IMR-90 (cell line): ENCODE measurements around the gene RHBDF2. TPM values are rescaled to one million over a fixed set of nuclear protein-coding genes. Genes with fewer than 3 reads are reported as not detected.

Experiments used
- ATAC-seq: fragments of 200-7000 bp; cut with Tn5 transposase; 2 replicates; pipeline ENCODE4 v1.9.1; 2020; ENCODE audit warnings: low read depth, mild to moderate bottlenecking, moderate library complexity
- BruUV-seq: library from RNA; stranded (reverse); fragments of 400-500 nt; replicated peaks from 2 replicates; lab custom pipeline; 2021; lab: Mats Ljungman, UMichigan
- CTCF ChIA-PET: fragments of 300-600 bp; formaldehyde crosslinking; extraction: SDS; loops from one replicate; lab custom pipeline; 2021; ENCODE audit warnings: antibody characterized with exemption; lab: Yijun Ruan, JAX
- POLR2A ChIA-PET: fragments of 300-600 bp; sonication (Branson Sonifier 250); formaldehyde crosslinking; loops from one replicate; lab custom pipeline; 2022; ENCODE audit warnings: antibody characterized with exemption; ENCODE audit not compliant: unreplicated experiment; lab: Charles Lee
- DNase-seq: peaks from one replicate; pipeline ENCODE4 v3.0.0; 2013
- H2AFZ ChIP-seq: replicated peaks from 2 replicates; pipeline ENCODE3; 2013; ENCODE audit warnings: low read length, mild to moderate bottlenecking; ENCODE audit not compliant: poor library complexity
- H2AK5ac ChIP-seq: 2 replicates; pipeline ENCODE4 v1.6.1; 2013; ENCODE audit warnings: low read depth, low read length, inconsistent platforms
- H2AK9ac ChIP-seq: replicated peaks from 2 replicates; pipeline ENCODE3; 2013; ENCODE audit warnings: mild to moderate bottlenecking, low read depth, low read length, moderate library complexity; ENCODE audit not compliant: poor library complexity
- H2BK120ac ChIP-seq: 2 replicates; pipeline ENCODE4 v1.6.1; 2013; ENCODE audit warnings: low read depth, low read length, inconsistent platforms
- H2BK15ac ChIP-seq: 3 replicates; pipeline ENCODE4 v1.6.1; 2013; ENCODE audit warnings: low read depth, low read length, inconsistent platforms
- H2BK20ac ChIP-seq: 2 replicates; pipeline ENCODE4 v1.6.1; 2013; ENCODE audit warnings: low read depth, mild to moderate bottlenecking, inconsistent platforms, low read length, moderate library complexity
- H2BK5ac ChIP-seq: 2 replicates; pipeline ENCODE4 v1.6.1; 2013; ENCODE audit warnings: mild to moderate bottlenecking, low read depth, low read length, inconsistent platforms; ENCODE audit not compliant: poor library complexity, severe bottlenecking
- H3K14ac ChIP-seq: replicated peaks from 2 replicates; pipeline ENCODE4 v1.6.1; 2013; ENCODE audit warnings: low read depth, low read length, inconsistent platforms
- H3K18ac ChIP-seq: 2 replicates; pipeline ENCODE4 v1.6.1; 2013; ENCODE audit warnings: low read depth, low read length, control low read depth
- H3K23ac ChIP-seq: 2 replicates; pipeline ENCODE4 v1.6.1; 2013; ENCODE audit warnings: low read depth, low read length, inconsistent platforms
- H3K27ac ChIP-seq: 2 replicates; pipeline ENCODE4 v1.5.1; 2013; ENCODE audit warnings: mild to moderate bottlenecking, control low read depth, low read length; ENCODE audit not compliant: insufficient read depth
- H3K27me3 ChIP-seq: 2 replicates; pipeline ENCODE4 v1.6.1; 2013; ENCODE audit warnings: low read length; ENCODE audit not compliant: control insufficient read depth, insufficient read depth
- H3K36me3 ChIP-seq: 2 replicates; pipeline ENCODE4 v1.6.1; 2013; ENCODE audit warnings: low read length, mixed read lengths; ENCODE audit not compliant: control insufficient read depth, insufficient read depth
- H3K4ac ChIP-seq: 2 replicates; pipeline ENCODE4 v1.6.1; 2013; ENCODE audit warnings: low read depth, low read length, inconsistent platforms
- H3K4me1 ChIP-seq: 2 replicates; pipeline ENCODE4 v1.6.1; 2013; ENCODE audit warnings: low read length, mixed read lengths; ENCODE audit not compliant: control insufficient read depth, insufficient read depth
- H3K4me2 ChIP-seq: 2 replicates; pipeline ENCODE4 v1.6.1; 2013; ENCODE audit warnings: low read depth, mild to moderate bottlenecking, control low read depth, low read length, moderate library complexity
- H3K4me3 ChIP-seq: 2 replicates; pipeline ENCODE4 v1.5.1; 2013; ENCODE audit warnings: low read depth, mild to moderate bottlenecking, control low read depth, low read length, moderate library complexity; ENCODE audit not compliant: insufficient read depth
- H3K56ac ChIP-seq: 2 replicates; pipeline ENCODE4 v1.6.1; 2013; ENCODE audit warnings: low read length, inconsistent platforms; ENCODE audit not compliant: insufficient read depth; ENCODE audit errors: extremely low read depth
- H3K79me1 ChIP-seq, 2 experiments: 2 replicates each; pipeline ENCODE4 v1.6.1; 2013; ENCODE audit warnings: low read length in 2 of 2, inconsistent platforms in 1 of 2, low read depth in 1 of 2
- H3K9ac ChIP-seq: 2 replicates; pipeline ENCODE4 v1.6.1; 2013; ENCODE audit warnings: low read depth, low read length, control low read depth
- H3K9me1 ChIP-seq: 2 replicates; pipeline ENCODE4 v1.6.1; 2013; ENCODE audit warnings: low read length, inconsistent platforms; ENCODE audit not compliant: insufficient read depth
- H3K9me3 ChIP-seq: 2 replicates; pipeline ENCODE4 v1.6.1; 2013; ENCODE audit warnings: low read length; ENCODE audit not compliant: control insufficient read depth, insufficient read depth
- H4K20me1 ChIP-seq: 2 replicates; pipeline ENCODE4 v1.6.1; 2013; ENCODE audit warnings: low read length, inconsistent platforms; ENCODE audit not compliant: insufficient read depth
- H4K5ac ChIP-seq: 2 replicates; pipeline ENCODE4 v1.6.1; 2013; ENCODE audit warnings: mild to moderate bottlenecking, low read depth, low read length, control low read depth
- H4K8ac ChIP-seq, 2 experiments: 2 replicates each; pipeline ENCODE4 v1.6.1; 2013; ENCODE audit warnings: low read depth in 2 of 2, low read length in 2 of 2, control low read depth in 1 of 2, inconsistent platforms in 1 of 2
- H4K91ac ChIP-seq: 2 replicates; pipeline ENCODE4 v1.6.1; 2013; ENCODE audit warnings: low read depth, low read length, inconsistent platforms; ENCODE audit not compliant: insufficient read depth
- BHLHE40 ChIP-seq: fragments of 150-350 bp; IDR thresholded peaks from 2 replicates; pipeline ENCODE4 v1.6.1; 2016; ENCODE audit warnings: mild to moderate bottlenecking, low read depth, low read length
- CEBPB ChIP-seq: IDR thresholded peaks from 2 replicates; pipeline ENCODE4 v1.6.1; 2012; ENCODE audit warnings: low read depth, low read length, improper control_type of control experiment
- CHD1 ChIP-seq: IDR thresholded peaks from 2 replicates; pipeline ENCODE4 v1.6.1; 2012; ENCODE audit warnings: low read depth, low read length, improper control_type of control experiment
- FOS ChIP-seq: fragments of 150-350 bp; IDR thresholded peaks from 2 replicates; pipeline ENCODE4 v1.6.1; 2016; ENCODE audit warnings: low read depth, low read length
- MAFK ChIP-seq: IDR thresholded peaks from 2 replicates; pipeline ENCODE4 v1.6.1; 2012; ENCODE audit warnings: low read depth, low read length, improper control_type of control experiment
- MAZ ChIP-seq: IDR thresholded peaks from 2 replicates; pipeline ENCODE4 v1.6.1; 2012; ENCODE audit warnings: low read depth, mild to moderate bottlenecking, low read length, improper control_type of control experiment, moderate library complexity, borderline replicate concordance
- MXI1 ChIP-seq: IDR thresholded peaks from 2 replicates; pipeline ENCODE4 v1.6.1; 2012; ENCODE audit warnings: low read depth, mild to moderate bottlenecking, low read length, moderate library complexity, borderline replicate concordance
- NFE2L2 ChIP-seq: fragments of 150-350 bp; IDR thresholded peaks from 2 replicates; pipeline ENCODE4 v1.6.1; 2016; ENCODE audit warnings: low read depth, mild to moderate bottlenecking, low read length
- POLR2A ChIP-seq: IDR thresholded peaks from 2 replicates; pipeline ENCODE4 v1.6.1; 2012; ENCODE audit warnings: mild to moderate bottlenecking, low read depth, low read length
- RAD21 ChIP-seq: IDR thresholded peaks from 2 replicates; pipeline ENCODE4 v1.6.1; 2012; ENCODE audit warnings: low read length, improper control_type of control experiment
- RCOR1 ChIP-seq: IDR thresholded peaks from 2 replicates; pipeline ENCODE4 v1.6.1; 2012; ENCODE audit warnings: mild to moderate bottlenecking, low read length, improper control_type of control experiment; ENCODE audit not compliant: insufficient replicate concordance
- RFX5 ChIP-seq: IDR thresholded peaks from 2 replicates; pipeline ENCODE4 v1.8.0; 2012; ENCODE audit warnings: low read depth, mild to moderate bottlenecking, low read length, moderate library complexity
- SMC3 ChIP-seq: fragments of 150-350 bp; IDR thresholded peaks from 2 replicates; pipeline ENCODE4 v1.6.1; 2016; ENCODE audit warnings: low read depth, mild to moderate bottlenecking, antibody characterized with exemption, low read length, moderate library complexity
- WGBS, 2 experiments: methylation state at CpG; one replicate each; pipeline versions ENCODE4 v1.1.5 to v1.1.7; 2013; ENCODE audit warnings: missing lambda C conversion rate in 2 of 2; ENCODE audit not compliant: insufficient read length in 1 of 2; ENCODE audit errors: extremely low coverage in 2 of 2; 5-methylcytosine and 5-hydroxymethylcytosine counted together
- dilution Hi-C: fragments of 300-500 bp; cut with HindIII; formaldehyde crosslinking; loops from one replicate; pipeline ENCODE4 v1.14.3; 2018; ENCODE audit warnings: low sequenced_read_pairs; ENCODE audit not compliant: unreplicated experiment
- in situ Hi-C: fragments of 300-500 bp; cut with MboI; formaldehyde crosslinking; loops from 3 replicates; pipeline ENCODE4 v1.14.3; 2019; ENCODE audit warnings: low sequenced_read_pairs, inconsistent platforms, mixed read lengths
- intact Hi-C: fragments of 100-400 bp; cut with micrococcal nuclease; formaldehyde crosslinking; loops from 2 replicates; pipeline ENCODE4 v1.10.0; 2022
- polyA plus RNA-seq, 3 experiments: library from polyadenylated mRNA; depleted of rRNA; stranded (reverse); fragments of >200 nt; gene quantifications; 2 replicates each; pipeline ENCODE4 v1.2.3, GENCODE V29; 2012; ENCODE audit warnings: low replicate concordance in 1 of 3
- total RNA-seq: library from RNA; depleted of rRNA; stranded (reverse); fragments of >200 nt; gene quantifications from 2 replicates; pipeline ENCODE4 v1.2.3, GENCODE V29; 2012
- TF ChIP-seq, protein P1 (sequence below): conservative IDR thresholded peaks from 2 replicates; pipeline ENCODE4 v1.5.1; 2012; ENCODE audit warnings: mild to moderate bottlenecking, low read depth, low read length, improper control_type of control experiment
- TF ChIP-seq, protein P2 (sequence below): fragments of 150-350 bp; IDR thresholded peaks from 2 replicates; pipeline ENCODE4 v1.6.1; 2016; ENCODE audit warnings: low read depth, mild to moderate bottlenecking, low read length, moderate library complexity, borderline replicate concordance
- TF ChIP-seq, protein P3 (sequence below): fragments of 150-350 bp; IDR thresholded peaks from 2 replicates; pipeline ENCODE4 v1.6.1; 2017; ENCODE audit warnings: mild to moderate bottlenecking, antibody characterized with exemption, low read length, low read depth

Gene RHBDF2
- total and polyA plus RNA-seq, 2 of the 4 experiments (the other 2 are of a cell fraction): 1.3 to 8.3 TPM

DNA sequence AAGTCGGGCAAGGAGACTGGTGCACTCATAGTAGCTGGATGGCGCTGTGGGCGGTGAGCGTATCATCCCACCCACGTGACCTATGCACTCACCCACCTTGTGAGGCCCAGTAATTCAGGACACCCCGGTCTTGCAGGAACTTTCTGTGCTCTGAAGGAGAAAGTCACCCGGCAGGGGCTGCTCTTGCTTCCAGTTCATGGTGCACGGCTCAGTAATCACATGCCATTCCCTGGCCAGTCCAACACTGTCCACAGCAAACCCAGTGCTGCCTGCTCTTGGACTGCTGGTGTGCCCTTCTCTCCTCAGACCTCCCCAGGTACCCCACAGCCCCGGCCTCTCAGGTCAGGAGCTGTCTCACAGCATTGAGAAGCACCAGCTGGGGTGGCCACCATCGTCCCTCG is 16.4 kb upstream of the RHBDF2 start:
- H2BK5ac ChIP-seq: no peak overlapping the region
- H3K23ac ChIP-seq: no peak overlapping the region
- no peak overlapping the region for H3K9ac ChIP-seq
- in situ Hi-C loops: no loop called here
- no peaks in the 10 kb centered on the region for H3K36me3 ChIP-seq
- no peak overlapping the region for H4K5ac ChIP-seq
- H3K4me1 ChIP-seq: peaks cover 3% of the 10 kb centered on the region; the same call in 1 of the 2 replicates
- H4K20me1 ChIP-seq: no peaks in the 10 kb centered on the region
- no peak overlapping the region for H3K27ac ChIP-seq
- 96% methylated on average over 7 of the region's 11 CpGs; no CpG with 5 or more reads in 1 of the 2 experiments for WGBS, 2 experiments
- H3K56ac ChIP-seq: no peak overlapping the region
- no peak for ATAC-seq
- no peak overlapping the region for H3K4ac ChIP-seq
- intact Hi-C loops: no loop called here
- no peak overlapping the region for H2AK5ac ChIP-seq
- no peak overlapping the region for H4K8ac ChIP-seq
- BruUV-seq: no TSS peak
- H2BK20ac ChIP-seq: no peak overlapping the region
- no peaks in the 10 kb centered on the region for H3K9me3 ChIP-seq
- TF ChIP-seq MAZ: no peak
- no peak for TF ChIP-seq POLR2A
- TF ChIP-seq, protein P1, sequence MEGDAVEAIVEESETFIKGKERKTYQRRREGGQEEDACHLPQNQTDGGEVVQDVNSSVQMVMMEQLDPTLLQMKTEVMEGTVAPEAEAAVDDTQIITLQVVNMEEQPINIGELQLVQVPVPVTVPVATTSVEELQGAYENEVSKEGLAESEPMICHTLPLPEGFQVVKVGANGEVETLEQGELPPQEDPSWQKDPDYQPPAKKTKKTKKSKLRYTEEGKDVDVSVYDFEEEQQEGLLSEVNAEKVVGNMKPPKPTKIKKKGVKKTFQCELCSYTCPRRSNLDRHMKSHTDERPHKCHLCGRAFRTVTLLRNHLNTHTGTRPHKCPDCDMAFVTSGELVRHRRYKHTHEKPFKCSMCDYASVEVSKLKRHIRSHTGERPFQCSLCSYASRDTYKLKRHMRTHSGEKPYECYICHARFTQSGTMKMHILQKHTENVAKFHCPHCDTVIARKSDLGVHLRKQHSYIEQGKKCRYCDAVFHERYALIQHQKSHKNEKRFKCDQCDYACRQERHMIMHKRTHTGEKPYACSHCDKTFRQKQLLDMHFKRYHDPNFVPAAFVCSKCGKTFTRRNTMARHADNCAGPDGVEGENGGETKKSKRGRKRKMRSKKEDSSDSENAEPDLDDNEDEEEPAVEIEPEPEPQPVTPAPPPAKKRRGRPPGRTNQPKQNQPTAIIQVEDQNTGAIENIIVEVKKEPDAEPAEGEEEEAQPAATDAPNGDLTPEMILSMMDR: no peak
- no peak for TF ChIP-seq RFX5
- no peak for TF ChIP-seq MAFK
- TF ChIP-seq SMC3: no peak
- TF ChIP-seq RAD21: no peak
- TF ChIP-seq, protein P2, sequence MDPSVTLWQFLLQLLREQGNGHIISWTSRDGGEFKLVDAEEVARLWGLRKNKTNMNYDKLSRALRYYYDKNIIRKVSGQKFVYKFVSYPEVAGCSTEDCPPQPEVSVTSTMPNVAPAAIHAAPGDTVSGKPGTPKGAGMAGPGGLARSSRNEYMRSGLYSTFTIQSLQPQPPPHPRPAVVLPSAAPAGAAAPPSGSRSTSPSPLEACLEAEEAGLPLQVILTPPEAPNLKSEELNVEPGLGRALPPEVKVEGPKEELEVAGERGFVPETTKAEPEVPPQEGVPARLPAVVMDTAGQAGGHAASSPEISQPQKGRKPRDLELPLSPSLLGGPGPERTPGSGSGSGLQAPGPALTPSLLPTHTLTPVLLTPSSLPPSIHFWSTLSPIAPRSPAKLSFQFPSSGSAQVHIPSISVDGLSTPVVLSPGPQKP: no peak
- TF ChIP-seq CHD1: no peak
- TF ChIP-seq, protein P3, sequence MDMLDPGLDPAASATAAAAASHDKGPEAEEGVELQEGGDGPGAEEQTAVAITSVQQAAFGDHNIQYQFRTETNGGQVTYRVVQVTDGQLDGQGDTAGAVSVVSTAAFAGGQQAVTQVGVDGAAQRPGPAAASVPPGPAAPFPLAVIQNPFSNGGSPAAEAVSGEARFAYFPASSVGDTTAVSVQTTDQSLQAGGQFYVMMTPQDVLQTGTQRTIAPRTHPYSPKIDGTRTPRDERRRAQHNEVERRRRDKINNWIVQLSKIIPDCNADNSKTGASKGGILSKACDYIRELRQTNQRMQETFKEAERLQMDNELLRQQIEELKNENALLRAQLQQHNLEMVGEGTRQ: no peak
- no peak for TF ChIP-seq RCOR1
- TF ChIP-seq BHLHE40: no peak
- TF ChIP-seq NFE2L2: no peak
- no peak for TF ChIP-seq CEBPB
- no peak for TF ChIP-seq FOS
- no peak for TF ChIP-seq MXI1
- DNase-seq: no peak
- H3K4me2 ChIP-seq: no peak overlapping the region
- no peaks in the 10 kb centered on the region for H3K9me1 ChIP-seq
- no peak overlapping the region for H2AFZ ChIP-seq
- no peak overlapping the region for H4K91ac ChIP-seq
- H2BK120ac ChIP-seq: no peak overlapping the region
- no peak overlapping the region for H3K14ac ChIP-seq
- no peak overlapping the region for H3K18ac ChIP-seq
- POLR2A ChIA-PET: no interaction called here
- H2AK9ac ChIP-seq: no peak overlapping the region
- no peaks in the 10 kb centered on the region for H3K27me3 ChIP-seq
- dilution Hi-C loops: no loop called here
- CTCF ChIA-PET: interaction anchor here (1.0 kb wide), 1 partner anchor 120 kb away, joined by 3 read pairs; no protein-coding TSS in a partner anchor
- no peaks in the 10 kb centered on the region for H3K79me1 ChIP-seq
- H2BK15ac ChIP-seq: no peak overlapping the region
- H3K4me3 ChIP-seq: no peak overlapping the region
